Calu3 (cell line): ENCODE results near the gene ALDOC. TPM values are rescaled to one million over a fixed set of nuclear protein-coding genes. Genes with fewer than 3 reads are reported as not detected.

Source experiments
- BruUV-seq: library from RNA; stranded (reverse); fragments of 400-500 nt; replicated peaks from 2 replicates; lab custom pipeline; 2021; lab: Mats Ljungman, UMichigan
- CTCF ChIA-PET: fragments of 300-600 bp; sonication (Branson Sonifier 250); formaldehyde crosslinking; loops from one replicate; lab custom pipeline; 2022; ENCODE audit warnings: antibody characterized with exemption; lab: Charles Lee
- DNase-seq: peaks from one replicate; pipeline ENCODE4 v3.0.0; 2022
- H3K27ac Mint-ChIP-seq: one replicate; pipeline ENCODE4 v1.8.0; 2022; ENCODE audit warnings: mixed read lengths; ENCODE audit not compliant: unreplicated experiment
- H3K27me3 Mint-ChIP-seq: one replicate; pipeline ENCODE4 v1.8.0; 2022; ENCODE audit warnings: mixed read lengths; ENCODE audit not compliant: unreplicated experiment
- H3K36me3 Mint-ChIP-seq: one replicate; pipeline ENCODE4 v1.8.0; 2022; ENCODE audit warnings: mild to moderate bottlenecking, moderate library complexity, mixed read lengths; ENCODE audit not compliant: insufficient read depth, unreplicated experiment
- H3K4me1 Mint-ChIP-seq: one replicate; pipeline ENCODE4 v1.8.0; 2022; ENCODE audit warnings: mild to moderate bottlenecking, low read depth, mixed read lengths; ENCODE audit not compliant: unreplicated experiment
- H3K4me3 Mint-ChIP-seq: one replicate; pipeline ENCODE4 v1.8.0; 2022; ENCODE audit warnings: mild to moderate bottlenecking, low read depth, moderate library complexity, mixed read lengths; ENCODE audit not compliant: unreplicated experiment
- H3K9me3 Mint-ChIP-seq: one replicate; pipeline ENCODE4 v1.8.0; 2022; ENCODE audit warnings: low read depth, mixed read lengths; ENCODE audit not compliant: unreplicated experiment
- intact Hi-C: fragments of 100-400 bp; cut with micrococcal nuclease; formaldehyde crosslinking; loops from one replicate; pipeline ENCODE4 v1.10.0; 2022; ENCODE audit not compliant: unreplicated experiment
- total RNA-seq: library from RNA; stranded (reverse); gene quantifications from 2 replicates; pipeline ENCODE4 v1.2.3, GENCODE V29; 2022
- TF ChIP-seq, protein P1 (sequence below): fragments of 200-600 bp; IDR thresholded peaks from one replicate; pipeline ENCODE4 v1.8.0; 2022; ENCODE audit warnings: antibody characterized with exemption; ENCODE audit not compliant: unreplicated experiment

Gene ALDOC
- total RNA-seq, 1 experiment from 2014 or later: 2.6 TPM

DNA sequence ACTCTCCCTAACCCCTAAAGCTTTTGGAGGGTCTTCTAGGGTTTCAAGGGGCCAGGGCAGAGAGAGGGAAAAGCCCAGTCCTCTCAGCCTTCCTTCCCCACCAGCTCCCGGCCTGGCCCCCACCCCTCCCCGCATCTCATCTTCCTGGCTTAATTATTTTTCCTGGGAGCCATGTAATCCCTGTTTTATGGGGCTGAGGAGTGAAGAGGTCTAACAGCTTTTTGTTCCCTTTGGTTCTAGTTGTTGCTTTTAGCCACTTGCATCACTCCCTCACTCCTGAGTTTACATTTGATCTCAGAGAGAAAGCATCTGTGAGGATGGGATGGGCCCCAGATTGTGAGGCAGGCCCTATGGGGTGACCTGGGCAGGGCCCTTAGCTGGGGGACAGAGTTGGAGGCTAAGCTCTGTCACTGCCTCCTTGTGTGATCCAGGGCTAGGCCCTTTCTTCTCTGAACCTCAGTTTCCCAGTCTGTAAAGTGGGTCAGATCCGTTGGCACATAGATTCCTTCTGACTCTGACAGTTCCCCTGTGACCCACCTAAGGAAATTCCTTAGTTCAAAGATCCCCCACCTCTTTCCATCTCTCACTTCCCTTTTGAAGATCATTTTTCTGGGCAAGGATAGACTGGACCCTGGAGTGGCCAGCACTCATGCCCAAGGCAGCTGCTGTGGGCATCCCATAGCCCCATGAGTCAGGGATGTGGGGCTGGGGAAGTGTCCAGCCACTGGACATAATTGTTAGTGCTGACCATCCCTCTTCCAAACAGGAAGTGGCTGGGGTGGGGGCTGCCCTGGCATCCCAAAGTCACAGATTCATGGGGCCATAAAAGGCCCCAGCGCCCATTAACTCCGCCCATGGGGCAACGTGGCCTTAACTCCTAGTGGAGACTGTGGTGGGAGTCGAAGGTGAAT, 44.4 kb downstream of the ALDOC start:
- Mint-ChIP-seq H3K27ac (no peak overlapping the region), H3K4me3 (no peak overlapping the region), H3K36me3 (peaks cover 4% of the 10 kb centered on the region), H3K27me3 (peaks cover 44% of the 10 kb centered on the region), H3K9me3 (no peaks in the 10 kb centered on the region), H3K4me1 (peaks cover 17% of the 10 kb centered on the region)
- intact Hi-C loops: no loop called here
- BruUV-seq: no TSS peak
- CTCF ChIA-PET: interaction anchor here (0.6 to 0.8 kb wide), 2 partner anchors 12 to 14 kb away, joined by 3 read pairs; no protein-coding TSS in a partner anchor
- TF ChIP-seq, protein P1, sequence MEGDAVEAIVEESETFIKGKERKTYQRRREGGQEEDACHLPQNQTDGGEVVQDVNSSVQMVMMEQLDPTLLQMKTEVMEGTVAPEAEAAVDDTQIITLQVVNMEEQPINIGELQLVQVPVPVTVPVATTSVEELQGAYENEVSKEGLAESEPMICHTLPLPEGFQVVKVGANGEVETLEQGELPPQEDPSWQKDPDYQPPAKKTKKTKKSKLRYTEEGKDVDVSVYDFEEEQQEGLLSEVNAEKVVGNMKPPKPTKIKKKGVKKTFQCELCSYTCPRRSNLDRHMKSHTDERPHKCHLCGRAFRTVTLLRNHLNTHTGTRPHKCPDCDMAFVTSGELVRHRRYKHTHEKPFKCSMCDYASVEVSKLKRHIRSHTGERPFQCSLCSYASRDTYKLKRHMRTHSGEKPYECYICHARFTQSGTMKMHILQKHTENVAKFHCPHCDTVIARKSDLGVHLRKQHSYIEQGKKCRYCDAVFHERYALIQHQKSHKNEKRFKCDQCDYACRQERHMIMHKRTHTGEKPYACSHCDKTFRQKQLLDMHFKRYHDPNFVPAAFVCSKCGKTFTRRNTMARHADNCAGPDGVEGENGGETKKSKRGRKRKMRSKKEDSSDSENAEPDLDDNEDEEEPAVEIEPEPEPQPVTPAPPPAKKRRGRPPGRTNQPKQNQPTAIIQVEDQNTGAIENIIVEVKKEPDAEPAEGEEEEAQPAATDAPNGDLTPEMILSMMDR: no peak
- no peak for DNase-seq

DNA sequence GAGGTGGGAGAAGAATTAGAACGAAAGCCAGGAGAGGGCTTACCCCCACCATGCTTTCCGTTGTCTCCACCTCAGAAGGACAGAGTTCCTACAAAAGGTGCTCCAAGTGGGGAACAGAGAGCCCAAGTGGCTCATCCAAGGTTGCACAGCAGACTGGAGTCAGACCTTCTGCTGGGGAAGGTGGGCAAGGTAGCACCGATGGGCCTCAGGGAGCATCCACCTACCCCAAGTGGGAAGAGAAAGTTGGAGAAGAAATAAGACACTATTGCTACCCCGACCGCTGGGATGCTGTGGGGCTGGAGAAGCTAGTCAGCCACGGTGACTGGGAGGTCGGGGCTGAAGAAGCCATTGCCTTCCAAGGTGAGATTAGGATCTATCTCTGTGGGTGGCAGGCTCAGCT, 45.8 kb downstream of the ALDOC start:
- TF ChIP-seq, protein P1: no peak
- Mint-ChIP-seq H3K9me3 (no peaks in the 10 kb centered on the region), H3K27me3 (peaks cover 39% of the 10 kb centered on the region), H3K27ac (no peak overlapping the region), H3K36me3 (peaks cover 4% of the 10 kb centered on the region), H3K4me1 (peaks cover 17% of the 10 kb centered on the region), H3K4me3 (no peak overlapping the region)
- BruUV-seq: no TSS peak
- no peak for DNase-seq
- intact Hi-C loops: no loop called here
- CTCF ChIA-PET: no interaction called here

DNA sequence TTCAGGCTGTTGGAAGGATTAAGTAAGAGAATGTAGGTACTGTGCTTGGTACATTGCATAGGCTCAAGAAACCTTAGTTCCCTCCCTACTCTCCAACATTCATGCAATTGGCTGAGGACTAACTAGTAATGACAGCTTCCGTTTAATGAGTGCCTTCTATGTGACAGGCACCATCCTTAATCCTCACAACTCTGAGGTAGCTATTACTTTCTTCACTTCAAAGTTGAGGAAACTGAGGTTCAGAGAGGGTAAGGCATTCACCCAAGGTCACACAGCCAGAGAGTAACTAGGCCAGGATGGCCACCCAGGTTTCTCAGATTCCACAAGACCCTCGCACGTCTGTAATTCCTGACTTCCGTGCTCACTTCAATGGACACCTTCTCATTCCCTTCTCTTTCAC, 46.4 kb downstream of the ALDOC start:
- H3K4me3 Mint-ChIP-seq: no peak overlapping the region
- CTCF ChIA-PET: no interaction called here
- intact Hi-C loops: no loop called here
- peaks cover 4% of the 10 kb centered on the region for H3K36me3 Mint-ChIP-seq
- no peak overlapping the region for H3K27ac Mint-ChIP-seq
- TF ChIP-seq, protein P1: no peak
- no peak for DNase-seq
- H3K4me1 Mint-ChIP-seq: peaks cover 17% of the 10 kb centered on the region
- H3K9me3 Mint-ChIP-seq: no peaks in the 10 kb centered on the region
- no TSS peak for BruUV-seq
- peaks cover 39% of the 10 kb centered on the region for H3K27me3 Mint-ChIP-seq

DNA sequence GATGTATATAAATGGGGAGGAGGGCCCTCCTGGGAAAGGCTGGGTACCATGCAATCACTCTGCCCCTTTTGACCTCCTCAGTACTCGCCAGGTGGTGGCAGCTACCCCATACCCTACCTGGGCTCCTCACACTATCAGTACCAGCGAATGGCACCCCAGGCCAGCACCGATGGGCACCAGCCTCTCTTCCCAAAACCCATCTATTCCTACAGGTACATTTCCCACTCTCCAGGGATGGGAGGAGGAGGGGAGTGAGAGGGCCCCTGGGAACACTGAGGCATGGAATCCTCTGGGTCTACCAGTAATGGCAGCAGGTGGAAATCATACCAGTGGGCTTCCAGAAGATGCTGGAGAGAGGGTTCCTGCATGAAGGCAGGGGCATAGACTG, 47.7 kb downstream of the ALDOC start:
- Mint-ChIP-seq H3K36me3 (peaks cover 4% of the 10 kb centered on the region), H3K27me3 (peaks cover 36% of the 10 kb centered on the region), H3K4me1 (peaks cover 17% of the 10 kb centered on the region), H3K4me3 (no peak overlapping the region), H3K9me3 (no peaks in the 10 kb centered on the region), H3K27ac (no peak overlapping the region)
- no peak for DNase-seq
- TF ChIP-seq, protein P1: no peak
- BruUV-seq: no TSS peak
- intact Hi-C loops: no loop called here
- CTCF ChIA-PET: no interaction called here
